SK-N-SH (cell line): ENCODE data around the gene DNAJA2. TPM values are rescaled to one million over a fixed set of nuclear protein-coding genes. Genes with fewer than 3 reads are reported as not detected.

Source experiments
- CTCF ChIA-PET: fragments of 300-600, 350-600 bp; formaldehyde crosslinking; extraction: SDS; loops from one replicate; lab custom pipeline; 2021; lab: Yijun Ruan, JAX
- POLR2A ChIA-PET: fragments of 350-600 bp; sonication (Branson Sonifier 250); formaldehyde crosslinking; extraction: SDS; loops from one replicate; lab custom pipeline; 2020; ENCODE audit warnings: antibody characterized with exemption, inconsistent platforms; lab: Yijun Ruan, JAX
- DNase-seq: peaks from one replicate; pipeline ENCODE4 v3.0.0; 2012
- H2AFZ ChIP-seq: fragments of 200-600 bp; sonication (generic); 2 replicates; pipeline ENCODE4 v1.8.1; 2016; ENCODE audit warnings: antibody characterized with exemption, mild to moderate bottlenecking, low read depth
- H3F3A ChIP-seq: fragments of 200-600 bp; sonication (generic); replicated peaks from 2 replicates; pipeline ENCODE3; 2016; ENCODE audit warnings: antibody characterized with exemption, mild to moderate bottlenecking; ENCODE audit not compliant: insufficient read depth
- H3K27ac ChIP-seq, 2 experiments: fragments of 200-500 bp in 1 of 2; fragments of 200-600 bp in 1 of 2; sonication (Bioruptor generic) in 1 of 2; sonication (generic), shearing (Covaris generic) in 1 of 2; 2 replicates each; pipeline versions ENCODE4 v1.5.1 to v1.6.1; 2014 to 2016; ENCODE audit warnings: low read depth in 2 of 2, inconsistent platforms in 1 of 2, low read length in 1 of 2, mild to moderate bottlenecking in 1 of 2, mixed read lengths in 1 of 2
- H3K27me3 ChIP-seq: fragments of 200-600 bp; sonication (generic), shearing (Covaris generic); 2 replicates; pipeline ENCODE4 v1.6.1; 2016; ENCODE audit warnings: mixed run types; ENCODE audit not compliant: insufficient read depth
- H3K36me3 ChIP-seq, 2 experiments: fragments of 200-500 bp in 1 of 2; fragments of 200-600 bp in 1 of 2; sonication (Bioruptor generic) in 1 of 2; sonication (generic) in 1 of 2; replicated peaks in 1 of 2; 2 replicates each; pipeline versions ENCODE3 to v1.5.1; 2014 to 2016; ENCODE audit warnings: low read length in 1 of 2, mild to moderate bottlenecking in 1 of 2; ENCODE audit not compliant: insufficient read depth in 2 of 2, control insufficient read depth in 1 of 2
- H3K4me1 ChIP-seq, 2 experiments: fragments of 200-500 bp in 1 of 2; fragments of 200-600 bp in 1 of 2; sonication (Bioruptor generic) in 1 of 2; sonication (generic), shearing (Covaris generic) in 1 of 2; 2 replicates each; pipeline versions ENCODE4 v1.5.1 to v1.6.1; 2014 to 2016; ENCODE audit warnings: low read depth in 1 of 2, low read length in 1 of 2, mixed run types in 1 of 2; ENCODE audit not compliant: insufficient read depth in 2 of 2, control insufficient read depth in 1 of 2
- H3K4me2 ChIP-seq: fragments of 200-600 bp; sonication (generic), shearing (Covaris generic); 2 replicates; pipeline ENCODE4 v1.6.1; 2017; ENCODE audit warnings: mixed run types
- H3K4me3 ChIP-seq, 2 experiments: fragments of 200-500 bp in 1 of 2; fragments of 200-600 bp in 1 of 2; sonication (Bioruptor generic) in 1 of 2; sonication (generic), shearing (Covaris generic) in 1 of 2; 2 replicates each; pipeline versions ENCODE4 v1.5.1 to v1.8.1; 2014 to 2016; ENCODE audit warnings: low read depth in 2 of 2, inconsistent platforms in 1 of 2, low read length in 1 of 2, mild to moderate bottlenecking in 1 of 2, mixed read lengths in 1 of 2, moderate library complexity in 1 of 2
- H3K79me2 ChIP-seq: fragments of 200-600 bp; sonication (generic); 2 replicates; pipeline ENCODE4 v1.8.1; 2017; ENCODE audit warnings: mild to moderate bottlenecking; ENCODE audit not compliant: insufficient read depth
- H3K9ac ChIP-seq: fragments of 200-600 bp; sonication (generic); 2 replicates; pipeline ENCODE4 v1.6.1; 2017; ENCODE audit warnings: mixed run types
- H3K9me2 ChIP-seq: fragments of 200-600 bp; sonication (generic); 2 replicates; pipeline ENCODE4 v1.6.1; 2017; ENCODE audit warnings: mixed run types
- H3K9me3 ChIP-seq: fragments of 200-600 bp; sonication (generic); 2 replicates; pipeline ENCODE4 v1.6.1; 2017; ENCODE audit warnings: mixed run types, mild to moderate bottlenecking, moderate library complexity
- H4K20me1 ChIP-seq: fragments of 200-600 bp; sonication (generic); 2 replicates; pipeline ENCODE4 v1.6.1; 2017; ENCODE audit warnings: mild to moderate bottlenecking, mixed run types; ENCODE audit not compliant: insufficient read depth
- CHD2 ChIP-seq: fragments of 150-350 bp; IDR thresholded peaks from 2 replicates; pipeline ENCODE4 v1.6.1; 2018; ENCODE audit warnings: low read length; ENCODE audit not compliant: partially characterized antibody
- CTCF ChIP-seq: fragments of 200-600 bp; sonication (generic); IDR thresholded peaks from 2 replicates; pipeline ENCODE4 v1.6.1; 2017; ENCODE audit warnings: antibody characterized with exemption, mild to moderate bottlenecking, moderate library complexity
- ELF1 ChIP-seq: IDR thresholded peaks from 2 replicates; pipeline ENCODE4 v1.4.0; 2012
- EZH2phosphoT487 ChIP-seq: fragments of 200-600 bp; sonication (generic); IDR thresholded peaks from 2 replicates; pipeline ENCODE4 v1.6.1; 2017; ENCODE audit warnings: low read depth, mixed run types, mild to moderate bottlenecking, antibody characterized with exemption, moderate library complexity, borderline replicate concordance
- FOXJ3 ChIP-seq: sonication (generic); formaldehyde crosslinking; IDR thresholded peaks from 2 replicates; pipeline ENCODE4 v1.5.1; 2020; ENCODE audit warnings: mild to moderate bottlenecking, missing genetic modification reagents
- JUND ChIP-seq: IDR thresholded peaks from 2 replicates; pipeline ENCODE4 v1.4.0; 2012
- MEF2A ChIP-seq: IDR thresholded peaks from 2 replicates; pipeline ENCODE4 v1.4.0; 2012; ENCODE audit warnings: low read depth, borderline replicate concordance
- NFIC ChIP-seq: IDR thresholded peaks from 2 replicates; pipeline ENCODE4 v1.4.0; 2012; ENCODE audit warnings: borderline replicate concordance
- NRF1 ChIP-seq: IDR thresholded peaks from 2 replicates; pipeline ENCODE4 v1.6.1; 2012; ENCODE audit warnings: low read depth, mild to moderate bottlenecking, low read length
- RCOR1 ChIP-seq: fragments of 150-350 bp; IDR thresholded peaks from 2 replicates; pipeline ENCODE4 v1.6.1; 2017; ENCODE audit warnings: antibody characterized with exemption, low read length
- RXRA ChIP-seq: IDR thresholded peaks from 2 replicates; pipeline ENCODE4 v1.4.0; 2012; ENCODE audit warnings: low read depth, mild to moderate bottlenecking, borderline replicate concordance
- SIN3A ChIP-seq: IDR thresholded peaks from 2 replicates; pipeline ENCODE4 v1.6.1; 2012; ENCODE audit warnings: low read depth, mild to moderate bottlenecking, low read length, moderate library complexity, borderline replicate concordance
- SMC3 ChIP-seq: IDR thresholded peaks from 2 replicates; pipeline ENCODE4 v1.6.1; 2012; ENCODE audit warnings: low read depth, low read length, improper control_type of control experiment
- TCF12 ChIP-seq: IDR thresholded peaks from 2 replicates; pipeline ENCODE4 v1.4.0; 2012
- YY1 ChIP-seq: IDR thresholded peaks from 2 replicates; pipeline ENCODE4 v1.4.0; 2012; ENCODE audit warnings: low read depth, mild to moderate bottlenecking
- WGBS: methylation state at CpG from one replicate; pipeline ENCODE4 v1.1.6; 2017; ENCODE audit warnings: low lambda C conversion rate; 5-methylcytosine and 5-hydroxymethylcytosine counted together
- polyA plus RNA-seq, 3 experiments: library from polyadenylated mRNA; depleted of rRNA; stranded (reverse); fragments of >200 nt; gene quantifications; 2 replicates each; pipeline ENCODE4 v1.2.3, GENCODE V29; 2012
- TF ChIP-seq, protein P1 (sequence below): IDR thresholded peaks from 2 replicates; pipeline ENCODE4; 2012
- TF ChIP-seq, protein P2 (sequence below): IDR thresholded peaks from 2 replicates; pipeline ENCODE4 v1.6.1; 2012; ENCODE audit warnings: mild to moderate bottlenecking, low read depth, low read length, moderate library complexity
- TF ChIP-seq, protein P3 (sequence below): fragments of 150-350 bp; IDR thresholded peaks from 2 replicates; pipeline ENCODE4 v1.6.1; 2017; ENCODE audit warnings: antibody characterized with exemption, low read length, low read depth, borderline replicate concordance
- TF ChIP-seq, protein P4 (sequence below): IDR thresholded peaks from 2 replicates; pipeline ENCODE4 v1.4.0; 2012; ENCODE audit warnings: low read depth

The DNAJA2 gene
- polyA plus RNA-seq, 1 of the 3 experiments (the other 2 are of a cell fraction): 9.7 TPM

- peaks cover 4 to 7% of the 10 kb centered on the region in 2 experiments for H3K36me3 ChIP-seq
- peaks cover 11% of the 10 kb centered on the region for H3F3A ChIP-seq
- WGBS: 93% methylated on average over 4 of the region's 4 CpGs
- peaks cover 31% of the 10 kb centered on the region for H3K79me2 ChIP-seq
- DNase-seq: no peak
- H3K9me2 ChIP-seq: no peaks in the 10 kb centered on the region
- H3K27ac ChIP-seq: no peak overlapping the region
- peaks cover 7% of the 10 kb centered on the region; the same call in 1 of the 2 replicates for H4K20me1 ChIP-seq
- no peak overlapping the region for H2AFZ ChIP-seq
- no peaks in the 10 kb centered on the region for H3K27me3 ChIP-seq
- POLR2A ChIA-PET: interaction anchor here (0.8 kb wide), 1 partner anchor 13 kb away, joined by 3 read pairs; no protein-coding TSS in a partner anchor
- no peak overlapping the region for H3K9ac ChIP-seq
- TF ChIP-seq ELF1 (no peak), EZH2phosphoT487 (no peak)
- TF ChIP-seq, protein P1, sequence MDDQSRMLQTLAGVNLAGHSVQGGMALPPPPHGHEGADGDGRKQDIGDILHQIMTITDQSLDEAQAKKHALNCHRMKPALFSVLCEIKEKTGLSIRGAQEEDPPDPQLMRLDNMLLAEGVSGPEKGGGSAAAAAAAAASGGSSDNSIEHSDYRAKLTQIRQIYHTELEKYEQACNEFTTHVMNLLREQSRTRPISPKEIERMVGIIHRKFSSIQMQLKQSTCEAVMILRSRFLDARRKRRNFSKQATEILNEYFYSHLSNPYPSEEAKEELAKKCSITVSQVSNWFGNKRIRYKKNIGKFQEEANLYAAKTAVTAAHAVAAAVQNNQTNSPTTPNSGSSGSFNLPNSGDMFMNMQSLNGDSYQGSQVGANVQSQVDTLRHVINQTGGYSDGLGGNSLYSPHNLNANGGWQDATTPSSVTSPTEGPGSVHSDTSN: no peak
- H3K4me2 ChIP-seq: no peak overlapping the region
- no peaks in the 10 kb centered on the region for H3K9me3 ChIP-seq
- no peak overlapping the region for H3K4me3 ChIP-seq
- CTCF ChIA-PET: interaction anchor here (1.4 to 1.5 kb wide), 2 partner anchors 47 to 168 kb away, joined by 3 to 4 read pairs; partner anchors contain the start of gene NETO2
- H3K4me1 ChIP-seq: peaks cover 10 to 13% of the 10 kb centered on the region in 2 experiments; a peak in 3 of 4 replicates
Measured at GRCh38 chr16:46975908-46976470, 2.5 kb upstream of the DNAJA2 start.

GRCh38 chr16:46975165-46975564, 1.7 kb upstream of the DNAJA2 start:
- Histone ChIP-seq H3K9me2 (no peaks in the 10 kb centered on the region), H4K20me1 (peaks cover 13% of the 10 kb centered on the region), H2AFZ (no peak overlapping the region), H3K4me3 (no peak overlapping the region), H3K9ac (no peak overlapping the region), H3K27me3 (no peaks in the 10 kb centered on the region), H3F3A (peaks cover 11% of the 10 kb centered on the region), H3K27ac (no peak overlapping the region), H3K79me2 (peaks cover 39% of the 10 kb centered on the region), H3K4me1 (peaks cover 10 to 13% of the 10 kb centered on the region in 2 experiments; a peak in 3 of 4 replicates), H3K36me3 (peaks cover 8 to 12% of the 10 kb centered on the region in 2 experiments), H3K4me2 (no peak overlapping the region), H3K9me3 (no peaks in the 10 kb centered on the region)
- DNase-seq: no peak
- CTCF ChIA-PET: interaction anchor here (1.1 to 1.5 kb wide), 4 partner anchors 44 to 168 kb away, joined by 3 to 4 read pairs (median 3); partner anchors contain the start of gene NETO2
- 95% methylated on average over 10 of the region's 11 CpGs for WGBS
- TF ChIP-seq, protein P2, sequence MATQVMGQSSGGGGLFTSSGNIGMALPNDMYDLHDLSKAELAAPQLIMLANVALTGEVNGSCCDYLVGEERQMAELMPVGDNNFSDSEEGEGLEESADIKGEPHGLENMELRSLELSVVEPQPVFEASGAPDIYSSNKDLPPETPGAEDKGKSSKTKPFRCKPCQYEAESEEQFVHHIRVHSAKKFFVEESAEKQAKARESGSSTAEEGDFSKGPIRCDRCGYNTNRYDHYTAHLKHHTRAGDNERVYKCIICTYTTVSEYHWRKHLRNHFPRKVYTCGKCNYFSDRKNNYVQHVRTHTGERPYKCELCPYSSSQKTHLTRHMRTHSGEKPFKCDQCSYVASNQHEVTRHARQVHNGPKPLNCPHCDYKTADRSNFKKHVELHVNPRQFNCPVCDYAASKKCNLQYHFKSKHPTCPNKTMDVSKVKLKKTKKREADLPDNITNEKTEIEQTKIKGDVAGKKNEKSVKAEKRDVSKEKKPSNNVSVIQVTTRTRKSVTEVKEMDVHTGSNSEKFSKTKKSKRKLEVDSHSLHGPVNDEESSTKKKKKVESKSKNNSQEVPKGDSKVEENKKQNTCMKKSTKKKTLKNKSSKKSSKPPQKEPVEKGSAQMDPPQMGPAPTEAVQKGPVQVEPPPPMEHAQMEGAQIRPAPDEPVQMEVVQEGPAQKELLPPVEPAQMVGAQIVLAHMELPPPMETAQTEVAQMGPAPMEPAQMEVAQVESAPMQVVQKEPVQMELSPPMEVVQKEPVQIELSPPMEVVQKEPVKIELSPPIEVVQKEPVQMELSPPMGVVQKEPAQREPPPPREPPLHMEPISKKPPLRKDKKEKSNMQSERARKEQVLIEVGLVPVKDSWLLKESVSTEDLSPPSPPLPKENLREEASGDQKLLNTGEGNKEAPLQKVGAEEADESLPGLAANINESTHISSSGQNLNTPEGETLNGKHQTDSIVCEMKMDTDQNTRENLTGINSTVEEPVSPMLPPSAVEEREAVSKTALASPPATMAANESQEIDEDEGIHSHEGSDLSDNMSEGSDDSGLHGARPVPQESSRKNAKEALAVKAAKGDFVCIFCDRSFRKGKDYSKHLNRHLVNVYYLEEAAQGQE: no peak
- TF ChIP-seq YY1 (no peak), CTCF (no peak), JUND (no peak), SIN3A (no peak), FOXJ3 (no peak), SMC3 (no peak), NRF1 (no peak), EZH2phosphoT487 (no peak), TCF12 (no peak), RXRA (no peak), MEF2A (no peak), CHD2 (no peak), ELF1 (no peak), RCOR1 (no peak), NFIC (no peak)
- TF ChIP-seq, protein P3, sequence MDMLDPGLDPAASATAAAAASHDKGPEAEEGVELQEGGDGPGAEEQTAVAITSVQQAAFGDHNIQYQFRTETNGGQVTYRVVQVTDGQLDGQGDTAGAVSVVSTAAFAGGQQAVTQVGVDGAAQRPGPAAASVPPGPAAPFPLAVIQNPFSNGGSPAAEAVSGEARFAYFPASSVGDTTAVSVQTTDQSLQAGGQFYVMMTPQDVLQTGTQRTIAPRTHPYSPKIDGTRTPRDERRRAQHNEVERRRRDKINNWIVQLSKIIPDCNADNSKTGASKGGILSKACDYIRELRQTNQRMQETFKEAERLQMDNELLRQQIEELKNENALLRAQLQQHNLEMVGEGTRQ: no peak
- TF ChIP-seq, protein P4, sequence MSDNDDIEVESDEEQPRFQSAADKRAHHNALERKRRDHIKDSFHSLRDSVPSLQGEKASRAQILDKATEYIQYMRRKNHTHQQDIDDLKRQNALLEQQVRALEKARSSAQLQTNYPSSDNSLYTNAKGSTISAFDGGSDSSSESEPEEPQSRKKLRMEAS: no peak
- POLR2A ChIA-PET: interaction anchor here (2.2 kb wide), 1 partner anchor 12 kb away, joined by 11 read pairs; no protein-coding TSS in a partner anchor
